Activated CD4-positive, alpha-beta T cell treated with anti-CD3 and anti-CD28 coated beads, Interleukin-2, amount 10 ng/mL, durations not matched to agents 24 days and 14 days (primary cell): ENCODE results near the gene SLAMF9. TPM values are rescaled to one million over a fixed set of nuclear protein-coding genes. Genes with fewer than 3 reads are reported as not detected.

Experiments used
- DNase-seq: peaks from one replicate; pipeline ENCODE4 v3.0.0; 2022
- H3K27ac Mint-ChIP-seq: one replicate; pipeline ENCODE4 v1.8.0; 2022; ENCODE audit warnings: mild to moderate bottlenecking, mixed read lengths
- H3K27me3 Mint-ChIP-seq: one replicate; pipeline ENCODE4 v1.8.0; 2022; ENCODE audit warnings: mixed read lengths
- H3K36me3 Mint-ChIP-seq: one replicate; pipeline ENCODE4 v1.8.0; 2022; ENCODE audit warnings: low read depth, mild to moderate bottlenecking, mixed read lengths
- H3K4me1 Mint-ChIP-seq: one replicate; pipeline ENCODE4 v1.8.0; 2021; ENCODE audit warnings: mixed read lengths
- H3K4me3 Mint-ChIP-seq: one replicate; pipeline ENCODE4 v1.8.0; 2022; ENCODE audit warnings: mild to moderate bottlenecking, moderate library complexity, mixed read lengths
- H3K9me3 Mint-ChIP-seq: one replicate; pipeline ENCODE4 v1.8.0; 2021; ENCODE audit warnings: mixed read lengths
- intact Hi-C: fragments of 100-400 bp; cut with micrococcal nuclease; formaldehyde crosslinking; loops from one replicate; pipeline ENCODE4 v1.15.1; 2023
- total RNA-seq: library from RNA; stranded (reverse); gene quantifications from 2 replicates; pipeline ENCODE4 v1.2.3, GENCODE V29; 2022

The SLAMF9 gene
- total RNA-seq, 1 donor from 2014 or later = not detected

- intact Hi-C loops = no loop called here
- Mint-ChIP-seq H3K36me3 (no peaks in the 10 kb centered on the region), H3K9me3 (no peaks in the 10 kb centered on the region), H3K4me1 (peaks cover 6% of the 10 kb centered on the region), H3K27me3 (peaks cover 77% of the 10 kb centered on the region), H3K4me3 (peak overlapping the region; percentile 54), H3K27ac (no peak overlapping the region)
- DNase-seq = no peak
These were observed 7.5 kb downstream of the SLAMF9 start for GRCh38 chr1:159946242-159947187.

- Mint-ChIP-seq H3K36me3 (no peaks in the 10 kb centered on the region), H3K4me3 (peak within 1 kb of the TSS; percentile 54), H3K4me1 (peaks cover 6% of the 10 kb centered on the region), H3K9me3 (no peaks in the 10 kb centered on the region), H3K27me3 (peaks cover 73% of the 10 kb centered on the region), H3K27ac (no peak within 1 kb of the TSS)
- peak; percentile 83 for DNase-seq
- intact Hi-C loops = no loop called here
These were observed 8.4 kb downstream of the SLAMF9 start, which contains the start of gene IGSF9 for GRCh38 chr1:159945483-159946241. Gene IGSF9 (minus strand): TSS chr1:159945613. CDS start chr1:159943454, 2,159 bp downstream.

DNA sequence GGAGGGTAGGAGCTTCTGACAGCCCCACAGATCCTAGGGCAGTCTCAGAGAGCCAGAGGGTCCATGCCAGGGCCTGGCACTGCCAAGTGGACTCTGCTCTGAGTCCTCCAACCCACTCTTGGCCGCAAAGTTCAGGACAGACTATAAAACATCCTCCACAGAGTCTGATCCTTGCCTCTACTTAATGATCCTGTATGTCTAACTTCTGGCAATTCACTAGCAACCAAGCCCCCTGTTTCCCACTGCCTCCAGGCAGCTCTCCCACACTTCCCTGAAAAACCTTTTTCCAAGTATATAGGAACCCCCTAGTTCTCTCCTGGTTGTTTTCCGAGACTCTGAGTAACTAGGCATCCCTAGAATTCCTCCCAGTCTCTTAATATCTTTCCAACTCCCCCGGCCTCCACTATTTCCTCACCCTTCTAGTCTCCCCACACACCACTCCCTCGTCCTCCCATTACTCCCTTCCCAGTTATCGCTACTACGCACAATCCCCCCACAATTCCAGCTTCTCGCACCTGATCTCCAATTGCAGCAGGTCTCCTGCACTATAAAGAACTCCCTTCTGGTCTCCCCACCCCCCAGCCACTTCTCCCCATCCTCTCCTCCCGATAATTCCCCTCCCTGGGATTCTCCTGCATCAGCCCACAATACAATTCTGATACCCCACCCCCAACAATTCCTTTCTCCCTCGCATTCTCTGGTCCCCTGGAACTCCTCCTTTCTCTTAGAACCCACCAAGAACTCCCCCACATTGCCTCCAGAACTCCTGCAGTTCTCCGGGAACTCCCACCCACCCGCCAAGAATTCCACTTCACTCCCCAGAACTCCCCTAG lies 9.2 kb downstream of the SLAMF9 start:
- no peak for DNase-seq
- intact Hi-C loops = no loop called here
- Mint-ChIP-seq H3K4me1 (peaks cover 6% of the 10 kb centered on the region), H3K9me3 (no peaks in the 10 kb centered on the region), H3K27ac (no peak overlapping the region), H3K36me3 (no peaks in the 10 kb centered on the region), H3K4me3 (peak overlapping the region; percentile 54), H3K27me3 (peaks cover 66% of the 10 kb centered on the region)

- peaks cover 63% of the 10 kb centered on the region for H3K27me3 Mint-ChIP-seq
- intact Hi-C loops = no loop called here
These were observed 10.0 kb downstream of the SLAMF9 start for GRCh38 chr1:159943908-159944622.

DNA sequence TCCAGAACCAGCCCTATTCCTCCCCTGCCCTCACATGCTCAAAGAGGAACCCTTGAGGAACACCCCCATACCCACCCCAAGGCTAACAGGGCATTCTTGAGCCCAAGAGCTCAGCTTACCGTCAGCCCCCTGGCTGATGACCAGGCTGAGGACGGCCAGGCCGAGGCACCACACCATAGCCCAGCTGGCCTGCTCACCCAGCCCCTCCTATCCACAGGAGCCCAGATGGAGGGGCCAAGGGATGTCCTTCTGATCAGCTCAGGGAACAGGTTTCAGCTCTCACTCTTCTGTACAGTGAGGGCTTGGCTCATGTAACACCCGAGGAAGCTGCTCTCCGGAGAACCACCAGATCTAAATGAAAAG lies 10.8 kb downstream of the SLAMF9 start:
- DNase-seq = no peak
- Mint-ChIP-seq H3K4me1 (peaks cover 8% of the 10 kb centered on the region), H3K36me3 (no peaks in the 10 kb centered on the region), H3K4me3 (no peak overlapping the region), H3K27ac (no peak overlapping the region), H3K27me3 (peaks cover 64% of the 10 kb centered on the region), H3K9me3 (no peaks in the 10 kb centered on the region)
- intact Hi-C loops = no loop called here

More at GRCh38 chr1:159943908-159944622, 10.0 kb downstream of the SLAMF9 start:
- Mint-ChIP-seq H3K9me3 (no peaks in the 10 kb centered on the region), H3K4me1 (peaks cover 6% of the 10 kb centered on the region), H3K27ac (no peak overlapping the region), H3K4me3 (no peak overlapping the region), H3K36me3 (no peaks in the 10 kb centered on the region)
- DNase-seq = no peak

GRCh38 chr1:159942632-159943277 lies 11.3 kb downstream of the SLAMF9 start:
- Mint-ChIP-seq H3K4me3 (no peak overlapping the region), H3K27me3 (peaks cover 59% of the 10 kb centered on the region), H3K36me3 (no peaks in the 10 kb centered on the region), H3K9me3 (no peaks in the 10 kb centered on the region), H3K4me1 (peaks cover 13% of the 10 kb centered on the region), H3K27ac (no peak overlapping the region)
- no peak for DNase-seq
- intact Hi-C loops = no loop called here

DNA sequence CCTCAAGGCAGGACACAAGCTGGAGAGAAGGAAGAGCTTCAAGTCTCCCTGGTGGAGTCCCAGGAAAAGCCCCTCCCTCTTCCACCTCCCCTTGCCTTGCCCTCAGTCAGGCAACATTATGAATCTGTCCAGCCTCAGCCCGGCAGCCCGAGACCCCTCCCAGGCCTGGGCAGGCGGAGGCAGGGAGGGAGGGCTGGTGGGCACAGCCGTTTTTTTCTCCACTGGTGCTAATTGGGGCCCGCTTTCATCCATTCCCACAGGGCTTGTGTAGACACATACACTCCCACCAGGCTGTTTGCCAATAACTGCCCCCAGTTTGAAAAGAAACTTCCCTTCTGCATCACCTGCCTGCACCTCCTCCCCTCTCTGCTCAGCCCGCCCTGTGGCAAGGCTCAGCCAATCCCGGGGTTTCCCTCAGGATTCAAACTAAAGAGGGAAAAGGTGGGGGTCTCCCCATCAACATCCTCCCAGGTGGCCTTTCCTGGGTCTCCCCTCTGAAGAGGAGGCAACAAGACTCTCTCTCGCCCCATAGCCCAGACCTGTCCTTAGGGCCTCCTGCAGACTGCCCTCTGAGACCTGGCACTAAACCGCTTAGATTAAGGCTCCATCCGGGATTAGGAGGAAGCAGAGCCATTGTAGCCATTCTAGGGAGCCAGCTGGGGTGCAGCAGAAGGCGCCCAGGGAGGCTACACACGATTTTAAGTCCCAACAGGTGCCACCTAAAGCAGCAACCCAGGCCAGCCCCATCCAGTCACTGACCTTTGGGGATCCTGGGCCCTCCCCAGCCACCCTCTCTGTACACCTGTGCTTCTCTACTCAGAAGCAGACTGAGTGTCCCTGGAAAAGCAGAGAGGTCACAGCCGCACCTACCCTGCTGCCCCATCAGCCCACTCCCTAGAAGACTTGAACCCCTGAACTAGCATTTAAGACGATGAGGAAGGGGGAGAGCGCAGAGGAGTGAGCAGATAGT lies 12.2 kb downstream of the SLAMF9 start:
- Mint-ChIP-seq H3K4me3 (no peak overlapping the region), H3K4me1 (peaks cover 16% of the 10 kb centered on the region), H3K36me3 (no peaks in the 10 kb centered on the region), H3K9me3 (no peaks in the 10 kb centered on the region), H3K27ac (no peak overlapping the region), H3K27me3 (peaks cover 53% of the 10 kb centered on the region)
- DNase-seq = no peak
- intact Hi-C loops = no loop called here

DNA sequence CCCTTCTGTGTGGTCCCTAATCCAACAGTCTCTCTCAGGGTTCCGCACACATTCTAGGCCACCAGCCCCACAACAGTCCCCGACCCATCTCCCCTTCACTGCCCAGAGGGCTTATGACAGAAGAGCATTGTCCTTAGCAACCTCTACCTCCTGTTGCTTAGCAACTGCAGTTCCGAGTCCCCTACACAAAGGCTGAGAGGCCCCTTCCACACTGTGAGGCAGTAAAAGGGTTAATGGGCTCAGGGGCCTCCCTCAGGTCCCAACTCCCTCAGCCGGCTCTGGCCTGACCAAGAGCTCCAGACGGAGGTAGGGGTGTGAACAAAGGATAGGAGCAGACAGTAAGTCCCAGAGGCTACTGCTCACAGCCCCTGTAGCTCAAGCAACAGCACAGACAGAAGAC lies 12.9 kb downstream of the SLAMF9 start:
- Mint-ChIP-seq H3K27ac (no peak overlapping the region), H3K4me3 (no peak overlapping the region), H3K9me3 (no peaks in the 10 kb centered on the region), H3K36me3 (no peaks in the 10 kb centered on the region), H3K4me1 (peaks cover 20% of the 10 kb centered on the region), H3K27me3 (peaks cover 48% of the 10 kb centered on the region)
- intact Hi-C loops = no loop called here
- DNase-seq = no peak

GRCh38 chr1:159940006-159940620 lies 13.9 kb downstream of the SLAMF9 start:
- Mint-ChIP-seq H3K36me3 (no peaks in the 10 kb centered on the region), H3K4me1 (peaks cover 15% of the 10 kb centered on the region), H3K9me3 (no peaks in the 10 kb centered on the region), H3K27ac (no peak overlapping the region), H3K4me3 (no peak overlapping the region), H3K27me3 (peaks cover 43% of the 10 kb centered on the region)
- DNase-seq = no peak
- intact Hi-C loops = no loop called here

DNA sequence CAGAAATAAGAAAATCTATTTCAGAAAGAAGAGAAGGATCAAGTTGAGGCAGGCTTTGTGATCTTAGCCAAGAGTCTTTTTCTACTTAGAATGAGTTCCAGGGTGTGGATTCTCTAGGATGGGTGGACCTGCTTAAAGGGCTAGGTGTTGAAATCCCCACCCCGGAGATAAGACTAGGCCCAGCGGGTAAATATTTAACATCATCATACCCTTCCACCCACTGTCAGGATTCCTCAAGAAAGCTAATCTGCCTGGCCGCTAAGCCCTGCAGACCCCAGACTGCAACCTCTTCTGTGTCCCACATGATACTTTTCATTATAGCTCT lies 14.4 kb downstream of the SLAMF9 start:
- no peak overlapping the region for H3K4me3 Mint-ChIP-seq
- peaks cover 42% of the 10 kb centered on the region for H3K27me3 Mint-ChIP-seq
- intact Hi-C loops = no loop called here
- H3K36me3 Mint-ChIP-seq = no peaks in the 10 kb centered on the region
- DNase-seq = no peak
- H3K27ac Mint-ChIP-seq = no peak overlapping the region
- peaks cover 15% of the 10 kb centered on the region for H3K4me1 Mint-ChIP-seq
- H3K9me3 Mint-ChIP-seq = no peaks in the 10 kb centered on the region

DNA sequence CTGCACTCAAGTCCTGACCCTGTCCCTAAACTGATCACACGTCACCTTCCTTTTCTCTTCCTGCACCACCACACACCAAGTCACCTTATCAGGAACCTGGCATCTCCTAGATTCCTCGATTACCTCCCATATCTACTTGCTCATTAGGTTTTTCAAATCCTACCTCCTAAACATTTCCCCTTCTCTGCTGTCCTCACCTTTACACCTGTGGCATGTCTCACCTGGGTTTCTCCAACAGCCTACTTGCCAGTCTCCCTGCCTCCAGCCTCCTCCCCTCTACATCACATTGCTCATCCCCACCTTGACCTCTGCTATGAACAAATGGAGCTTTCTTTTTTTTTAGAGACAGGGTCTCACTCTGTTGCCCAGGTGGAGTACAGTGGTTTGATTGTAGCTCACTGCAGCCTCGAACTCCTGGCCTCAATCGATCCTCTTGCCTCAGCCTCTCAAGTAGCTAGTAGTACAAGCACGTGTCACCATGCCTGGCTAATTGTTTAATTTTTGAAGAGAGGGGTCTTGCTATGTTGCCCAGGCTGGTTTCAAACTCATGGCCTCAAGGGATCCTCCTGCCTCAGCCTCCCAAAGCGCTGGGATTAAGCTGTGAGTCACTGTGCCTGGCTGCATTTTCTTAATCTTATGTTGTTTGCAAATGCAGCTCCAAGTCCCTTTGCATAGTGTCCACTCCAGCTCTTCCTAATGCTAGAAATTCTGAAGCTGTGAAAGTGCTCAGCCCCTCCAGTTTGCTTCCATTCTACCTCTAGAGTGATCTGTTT lies 14.9 kb downstream of the SLAMF9 start:
- no peaks in the 10 kb centered on the region for H3K36me3 Mint-ChIP-seq
- no peak for DNase-seq
- H3K9me3 Mint-ChIP-seq = no peaks in the 10 kb centered on the region
- H3K27ac Mint-ChIP-seq = no peak overlapping the region
- intact Hi-C loops = no loop called here
- H3K27me3 Mint-ChIP-seq = peaks cover 36% of the 10 kb centered on the region
- peaks cover 15% of the 10 kb centered on the region for H3K4me1 Mint-ChIP-seq
- H3K4me3 Mint-ChIP-seq = no peak overlapping the region
